HG02763 (cell line): ENCODE measurements around the gene SNRPD3.
A peak's percentile ranks its signal among the peaks of the same experiment; 100 is the strongest.
"Not testable (repeated sequence)": the region's sequence is repeated elsewhere in the genome, so short reads cannot be mapped to it uniquely, and the experiment has no call there.

Experiments
- ATAC-seq: cut with Tn5 transposase; IDR thresholded peaks from one replicate; pipeline ENCODE4 v1.9.1; 2021; ENCODE audit warnings: mild to moderate bottlenecking, moderate library complexity; ENCODE audit not compliant: unreplicated experiment

The SNRPD3 gene

DNA sequence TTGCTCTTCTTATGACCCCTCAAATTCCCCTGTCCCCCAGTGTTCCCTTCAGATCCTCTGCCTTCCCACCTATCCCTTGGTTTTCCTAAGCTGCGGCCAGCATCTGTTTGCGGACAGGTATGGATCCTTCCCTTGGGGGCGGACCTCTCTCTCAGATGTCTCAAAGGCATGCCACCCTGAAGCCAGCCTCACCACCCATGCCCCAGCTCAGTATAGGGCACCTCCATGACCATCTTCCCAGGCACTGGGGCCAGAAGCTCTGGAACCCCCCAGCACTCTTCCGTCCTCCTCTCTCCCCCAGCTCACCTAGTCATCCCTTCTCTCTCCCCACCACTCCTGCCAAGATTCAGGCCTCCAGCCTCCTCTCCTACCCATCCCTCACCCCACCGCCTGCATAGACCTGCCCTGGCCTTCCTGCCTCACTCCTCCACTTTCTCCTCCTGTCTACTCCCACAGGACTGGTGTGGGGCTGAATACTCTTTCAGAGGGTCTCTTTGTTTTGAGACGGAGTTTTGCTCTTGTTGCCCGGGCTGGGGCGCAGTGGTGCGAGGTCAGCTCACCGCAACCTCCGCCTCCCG is 34.9 kb downstream of the SNRPD3 start:
- no peak for ATAC-seq

DNA sequence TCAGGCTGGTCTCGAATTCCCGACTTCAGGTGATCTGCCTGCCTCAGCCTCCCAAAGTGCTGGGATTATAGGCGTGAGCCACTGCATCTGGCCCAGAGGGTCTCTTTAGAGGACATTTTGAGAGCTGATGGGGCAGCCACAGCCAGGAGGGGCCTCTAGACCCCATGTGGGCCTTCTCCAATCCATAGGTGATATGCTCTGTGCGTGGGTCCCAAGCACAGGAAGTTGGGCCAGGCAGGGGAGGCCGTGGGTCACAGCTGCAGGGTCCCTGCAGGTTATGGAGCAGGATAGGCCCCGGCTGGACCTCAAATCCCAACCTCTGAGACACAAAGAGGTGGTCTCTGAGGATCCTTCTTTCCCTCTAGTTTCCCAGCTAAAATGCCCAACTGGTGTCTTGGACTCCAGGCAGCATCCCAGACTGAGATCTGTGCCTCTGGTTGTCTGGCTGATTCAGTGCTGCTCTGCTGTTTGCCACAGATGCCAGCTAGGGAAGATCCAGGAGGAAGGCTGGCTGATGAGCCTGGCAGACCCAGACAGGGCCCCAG is 35.6 kb downstream of the SNRPD3 start:
- no peak for ATAC-seq

- ATAC-seq, result peak; percentile 12
Observed at GRCh38 chr22:24592058-24592850, 36.5 kb downstream of the SNRPD3 start.

DNA sequence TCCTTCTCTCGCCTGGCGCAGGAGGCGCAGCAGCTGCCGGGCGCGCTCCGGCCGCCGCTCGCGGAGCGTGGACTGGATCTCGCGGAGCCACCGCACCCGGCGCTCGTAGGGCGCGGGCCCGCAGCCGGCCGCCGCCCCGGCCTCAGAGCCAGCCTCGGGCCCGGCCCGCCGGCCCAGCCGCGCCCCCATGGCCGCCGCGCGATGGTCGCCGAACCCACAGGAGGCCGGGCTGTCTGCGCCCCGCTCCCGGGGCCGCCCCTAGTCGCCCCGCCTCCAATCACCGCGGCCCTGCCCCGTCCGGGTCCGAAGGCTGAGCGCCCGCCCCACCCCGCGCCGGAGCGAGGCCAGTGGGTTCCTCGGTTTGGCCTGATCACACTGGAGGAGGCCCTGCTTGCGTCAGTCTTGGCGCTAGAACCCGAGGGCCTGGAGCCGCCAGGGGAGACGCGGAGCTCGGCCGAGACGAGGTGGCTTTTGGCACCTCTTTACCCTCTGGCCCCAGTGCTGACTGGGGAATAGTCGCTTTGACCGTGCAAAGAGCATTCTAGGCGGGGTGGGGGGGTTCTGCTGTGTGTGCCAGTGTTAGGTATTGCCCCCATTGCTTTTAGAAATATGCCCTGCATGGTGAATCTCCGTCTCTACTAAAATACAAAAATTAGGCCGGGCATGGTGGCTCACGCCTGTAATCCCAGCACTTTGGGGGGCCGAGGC is 37.2 kb downstream of the SNRPD3 start, which contains the start of gene LRRC75B:
LRRC75B (minus strand) TSS at position 223 of the 708 bp plus-strand sequence; CDS start at position 189, 34 bp downstream.
- ATAC-seq, result peak; percentile 67

GRCh38 chr22:24593559-24593835 is 37.7 kb downstream of the SNRPD3 start:
- not testable (repeated sequence) for ATAC-seq

- ATAC-seq, result no peak
Observed at GRCh38 chr22:24593836-24594568, 38.2 kb downstream of the SNRPD3 start.

GRCh38 chr22:24594569-24595120 is 38.8 kb downstream of the SNRPD3 start:
- ATAC-seq, result no peak

DNA sequence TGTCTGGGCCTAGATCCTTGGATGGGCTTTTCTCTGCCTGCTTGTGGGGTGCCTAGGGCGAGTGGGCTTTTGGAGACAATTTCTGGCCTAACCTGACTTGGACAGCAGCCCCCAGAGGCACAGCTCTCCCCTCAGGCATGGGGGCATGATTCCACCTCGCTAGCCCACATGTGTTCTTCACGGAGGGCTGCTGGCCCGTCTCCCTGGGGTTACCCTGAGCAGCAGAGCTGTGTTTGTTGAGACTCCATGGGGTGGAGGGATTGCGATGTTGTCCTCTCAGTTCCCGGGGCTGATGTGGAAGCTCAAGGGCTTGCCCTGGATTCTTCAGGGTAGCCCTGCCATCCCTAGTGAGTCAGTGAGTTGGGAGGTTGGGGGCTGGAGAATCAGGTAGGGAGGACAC is 39.4 kb downstream of the SNRPD3 start:
- ATAC-seq, result no peak

DNA sequence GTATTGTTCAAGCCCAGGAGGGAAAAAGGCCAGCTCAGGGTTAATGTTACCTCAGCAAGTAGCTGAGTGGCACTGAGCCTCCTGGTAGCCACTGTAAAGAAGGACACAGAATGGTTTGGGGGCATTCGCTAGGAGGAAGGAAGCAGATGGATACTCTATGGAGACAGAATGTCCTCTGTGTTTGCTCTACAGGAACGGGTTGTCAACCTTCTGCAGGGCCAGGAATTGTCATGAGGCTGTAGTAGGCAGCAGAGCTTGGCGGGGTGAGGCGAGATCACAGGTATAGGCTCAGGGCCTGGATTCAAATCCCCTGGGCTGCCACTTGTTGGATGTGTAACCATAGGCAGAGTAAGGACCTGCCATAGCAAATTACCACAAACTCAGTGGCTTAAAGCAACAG is 40.1 kb downstream of the SNRPD3 start:
- ATAC-seq, result no peak

DNA sequence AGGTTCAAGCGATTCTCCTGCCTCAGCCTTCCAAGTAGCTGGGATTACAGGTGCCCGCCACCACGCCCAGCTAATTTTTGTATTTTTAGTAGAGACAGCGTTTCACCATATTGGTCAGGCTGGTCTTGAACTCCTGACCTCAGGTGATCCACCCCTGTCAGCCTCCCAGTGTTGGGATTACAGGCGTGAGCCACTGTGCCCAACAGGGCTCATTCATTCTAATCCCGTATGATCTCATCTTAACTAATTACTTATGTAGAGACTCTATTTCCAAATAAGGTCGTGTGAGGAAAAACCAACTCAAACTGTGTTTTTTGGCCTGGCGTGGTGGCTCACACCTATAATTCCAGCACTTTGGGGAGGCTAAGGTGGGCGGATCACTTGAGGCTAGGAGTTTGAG is 41.3 kb downstream of the SNRPD3 start:
- ATAC-seq, result not testable (repeated sequence)

DNA sequence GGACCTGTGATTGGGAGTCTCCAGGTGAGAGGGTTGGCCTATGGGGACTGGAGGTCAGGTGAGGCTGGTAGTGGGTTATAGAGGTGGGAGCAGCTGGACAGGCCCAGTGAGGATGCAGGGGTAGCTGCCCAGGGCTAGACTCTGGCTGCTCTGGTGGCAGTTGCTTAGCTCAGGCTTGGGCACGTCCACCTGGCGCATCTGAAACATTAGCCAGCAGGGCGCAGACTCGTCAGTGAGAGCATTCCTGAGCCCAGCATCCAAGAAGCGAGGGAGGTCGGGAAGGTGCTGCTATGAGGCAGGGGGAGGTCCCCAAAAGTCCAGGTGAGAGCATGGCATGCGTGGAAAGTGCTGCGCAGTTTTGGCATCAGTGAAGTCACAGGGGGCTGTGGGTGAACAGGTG is 43.7 kb downstream of the SNRPD3 start:
- ATAC-seq, result no peak

- not testable (repeated sequence) for ATAC-seq
Observed at GRCh38 chr22:24599958-24600715, 44.3 kb downstream of the SNRPD3 start.

- no peak for ATAC-seq
Observed at GRCh38 chr22:24601217-24602104, 45.7 kb downstream of the SNRPD3 start.

DNA sequence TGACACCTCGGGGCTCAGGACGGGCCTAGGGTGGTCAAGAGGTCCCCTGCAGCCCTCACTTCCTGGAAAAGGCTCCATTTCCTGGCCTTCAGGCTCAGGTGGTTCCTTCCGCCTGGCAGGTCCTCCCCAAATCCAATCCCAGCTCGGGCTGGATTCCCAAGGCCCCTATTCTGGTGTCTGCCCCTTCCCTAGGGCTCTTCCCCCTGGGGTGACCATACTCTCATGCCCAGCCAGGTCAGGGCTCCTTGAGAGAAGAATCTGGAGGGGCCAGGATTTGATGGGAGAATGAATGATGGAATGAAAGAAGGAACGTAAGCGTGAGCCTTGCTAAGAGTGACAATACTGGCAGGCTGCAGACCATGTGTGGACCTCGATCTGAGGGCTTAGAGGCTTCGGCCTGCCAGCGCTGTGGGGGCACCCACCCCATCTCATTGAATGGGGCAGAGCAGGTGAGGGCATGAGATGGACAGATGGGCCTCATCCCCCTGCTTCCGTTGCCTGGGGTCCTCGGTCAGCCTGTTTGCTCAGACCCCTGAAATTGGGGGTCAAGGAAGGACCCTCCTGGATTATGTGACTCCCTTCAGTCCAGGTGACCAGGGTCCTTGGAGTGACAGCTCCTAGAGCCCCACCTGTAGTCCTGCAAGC is 46.4 kb downstream of the SNRPD3 start:
- ATAC-seq, result not testable (repeated sequence)

GRCh38 chr22:24602847-24603769 is 47.3 kb downstream of the SNRPD3 start, which contains the start of gene GGT1:
Gene GGT1 (plus strand): TSS chr22:24603193. CDS start chr22:24611082, 7,889 bp downstream.
- ATAC-seq, result not testable (repeated sequence)

DNA sequence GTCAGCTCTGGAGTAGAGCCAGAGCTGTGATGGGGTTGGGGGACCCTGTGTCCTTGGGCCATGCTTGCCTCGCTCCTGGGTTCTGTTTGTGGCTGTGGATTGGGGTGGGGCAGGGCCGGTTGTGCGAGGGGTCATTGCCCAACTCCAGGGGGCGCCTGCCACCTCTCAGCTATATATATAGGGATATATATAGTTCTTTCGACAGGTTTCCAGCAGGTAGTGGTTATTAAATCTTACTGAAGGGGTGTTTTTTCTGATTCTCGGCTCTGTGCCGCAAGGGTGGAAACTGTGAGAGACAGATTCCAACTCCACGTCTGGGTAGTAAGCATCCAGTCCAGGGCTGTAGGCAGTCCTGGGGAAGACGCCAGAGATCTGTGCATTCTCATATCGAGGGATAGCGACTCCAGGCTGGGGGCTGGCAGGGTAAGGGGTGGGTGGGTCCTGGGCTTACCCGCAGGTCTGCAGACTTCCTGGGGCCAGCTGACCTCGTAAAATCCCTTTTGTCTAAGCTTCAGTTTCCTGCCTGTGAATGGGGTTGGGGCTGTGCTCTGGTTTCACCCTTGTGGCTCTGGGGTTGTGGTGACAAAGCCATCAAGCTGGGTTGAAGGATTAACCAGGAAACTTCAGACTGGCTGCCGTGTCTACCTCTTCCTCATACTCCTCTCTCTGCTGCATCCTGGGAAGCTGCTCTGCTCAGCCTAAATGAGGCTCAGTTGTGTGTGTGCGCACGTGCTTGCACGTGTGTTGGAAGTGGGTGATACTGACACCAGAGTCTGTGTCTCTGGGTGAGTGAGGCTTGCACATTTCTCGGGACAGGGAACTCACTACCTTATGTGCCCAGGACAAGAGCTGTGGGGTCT is 48.2 kb downstream of the SNRPD3 start:
- ATAC-seq, result not testable (repeated sequence)
